ENCODE data around the gene KLHL4.
"Not testable (repeated sequence)": the region's sequence is repeated elsewhere in the genome, so short reads cannot be mapped to it uniquely, and the experiment has no call there.

KLHL4 gene

GRCh38 chrX:87517571-87518141 is at the start of gene KLHL4:
KLHL4 (plus strand) TSS chrX:87517802; CDS start chrX:87517894, 92 bp downstream.
- DNase-seq (ENCODE audit: low read depth, low spot score) = no peak

GRCh38 chrX:87468941-87469340 is 48.7 kb upstream of the KLHL4 start:
- DNase-seq (ENCODE audit: low read depth, low spot score) = no peak

- DNase-seq (ENCODE audit: low read depth, low spot score) = no peak
These were observed 41.8 kb upstream of the KLHL4 start for GRCh38 chrX:87475793-87476192.

GRCh38 chrX:87478703-87479102 is 38.9 kb upstream of the KLHL4 start:
- DNase-seq (ENCODE audit: low read depth, low spot score) = not testable (repeated sequence)

- no peak for DNase-seq (ENCODE audit: low read depth, low spot score)
These were observed 28.5 kb upstream of the KLHL4 start for GRCh38 chrX:87489071-87489470.

GRCh38 chrX:87515836-87516235 is 1.8 kb upstream of the KLHL4 start:
- no peak for DNase-seq (ENCODE audit: low read depth, low spot score)

- no peak for DNase-seq (ENCODE audit: low read depth, low spot score)
These were observed 883 bp upstream of the KLHL4 start for GRCh38 chrX:87516717-87517121.

GRCh38 chrX:87518504-87518903 is 902 bp downstream of the KLHL4 start:
- DNase-seq (ENCODE audit: low read depth, low spot score) = no peak

GRCh38 chrX:87525771-87526229 is 8.2 kb downstream of the KLHL4 start:
- DNase-seq (ENCODE audit: low read depth, low spot score) = no peak

- no peak for DNase-seq (ENCODE audit: low read depth, low spot score)
These were observed 8.7 kb downstream of the KLHL4 start for GRCh38 chrX:87526281-87526680.

GRCh38 chrX:87528487-87528886 is 10.9 kb downstream of the KLHL4 start:
- DNase-seq (ENCODE audit: low read depth, low spot score) = no peak

GRCh38 chrX:87571964-87572363 is 54.4 kb downstream of the KLHL4 start:
- DNase-seq (ENCODE audit: low read depth, low spot score) = no peak

- DNase-seq (ENCODE audit: low read depth, low spot score) = no peak
These were observed 55.3 kb downstream of the KLHL4 start for GRCh38 chrX:87572901-87573300.

- DNase-seq (ENCODE audit: low read depth, low spot score) = no peak
These were observed 61.4 kb downstream of the KLHL4 start for GRCh38 chrX:87578978-87579377.

GRCh38 chrX:87580862-87581261 is 63.3 kb downstream of the KLHL4 start:
- no peak for DNase-seq (ENCODE audit: low read depth, low spot score)

GRCh38 chrX:87582453-87582852 is 64.9 kb downstream of the KLHL4 start:
- DNase-seq (ENCODE audit: low read depth, low spot score) = no peak

- no peak for DNase-seq (ENCODE audit: low read depth, low spot score)
These were observed 66.1 kb downstream of the KLHL4 start for GRCh38 chrX:87583679-87584078.

GRCh38 chrX:87616371-87616770 is 98.8 kb downstream of the KLHL4 start:
- no peak for DNase-seq (ENCODE audit: low read depth, low spot score)

GRCh38 chrX:87621697-87622096 is 104.1 kb downstream of the KLHL4 start:
- DNase-seq (ENCODE audit: low read depth, low spot score) = no peak

- no peak for DNase-seq (ENCODE audit: low read depth, low spot score)
These were observed 109.4 kb downstream of the KLHL4 start for GRCh38 chrX:87626996-87627395.

GRCh38 chrX:87634361-87634760 is 116.8 kb downstream of the KLHL4 start:
- DNase-seq (ENCODE audit: low read depth, low spot score) = no peak

- no peak for DNase-seq (ENCODE audit: low read depth, low spot score)
These were observed 118.9 kb downstream of the KLHL4 start for GRCh38 chrX:87636533-87636932.

- not testable (repeated sequence) for DNase-seq (ENCODE audit: low read depth, low spot score)
These were observed 123.8 kb downstream of the KLHL4 start for GRCh38 chrX:87641439-87641838.

- DNase-seq (ENCODE audit: low read depth, low spot score) = no peak
These were observed 144.2 kb downstream of the KLHL4 start for GRCh38 chrX:87661761-87662160.
